HG03025 (cell line): ENCODE results near the gene SFSWAP.
"Not testable (repeated sequence)": the region's sequence is repeated elsewhere in the genome, so short reads cannot be mapped to it uniquely, and the experiment has no call there.

Experiments used
- ATAC-seq: cut with Tn5 transposase; IDR thresholded peaks from one replicate; pipeline ENCODE4 v1.9.1; 2021; ENCODE audit warnings: mild to moderate bottlenecking, moderate library complexity; ENCODE audit not compliant: unreplicated experiment, low FRiP score

SFSWAP gene

DNA sequence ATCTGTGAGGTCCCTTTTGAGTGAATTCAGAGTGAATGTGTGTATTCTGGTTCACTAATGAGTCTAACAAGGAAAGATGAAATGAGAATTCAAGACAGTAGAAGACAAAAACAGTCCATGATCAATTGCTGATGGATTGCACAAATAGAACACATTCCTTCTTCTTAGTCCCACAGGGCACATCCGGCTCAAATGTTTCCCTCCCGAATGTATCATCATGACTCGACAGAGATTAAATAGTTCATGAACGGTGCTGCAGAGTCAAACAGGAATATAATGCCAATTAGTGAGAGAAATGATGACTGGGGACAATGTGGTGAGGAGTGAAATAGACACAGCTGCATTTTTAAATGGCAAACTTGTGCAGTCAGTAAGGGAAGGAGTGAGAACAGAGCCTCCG, 11.5 kb upstream of the SFSWAP start:
- no peak for ATAC-seq

DNA sequence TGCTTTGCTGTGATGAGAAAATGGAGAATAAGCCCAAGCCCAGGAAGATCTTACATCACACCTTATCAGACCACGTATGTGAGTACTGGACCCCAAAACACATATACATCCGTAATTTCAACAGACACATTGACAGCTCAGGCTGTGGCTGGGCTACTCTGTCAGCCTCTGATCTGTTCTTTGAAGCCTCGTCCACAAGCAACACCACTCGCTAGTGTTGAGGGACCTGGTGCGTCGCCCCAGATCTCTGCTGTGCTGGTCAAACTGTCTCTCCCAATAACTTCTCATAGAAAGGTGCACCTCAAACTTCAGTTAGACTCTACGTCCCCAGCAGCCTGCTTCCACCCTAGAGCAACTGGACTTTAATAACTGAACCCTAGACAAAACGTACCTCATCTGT, 10.6 kb upstream of the SFSWAP start:
- no peak for ATAC-seq

DNA sequence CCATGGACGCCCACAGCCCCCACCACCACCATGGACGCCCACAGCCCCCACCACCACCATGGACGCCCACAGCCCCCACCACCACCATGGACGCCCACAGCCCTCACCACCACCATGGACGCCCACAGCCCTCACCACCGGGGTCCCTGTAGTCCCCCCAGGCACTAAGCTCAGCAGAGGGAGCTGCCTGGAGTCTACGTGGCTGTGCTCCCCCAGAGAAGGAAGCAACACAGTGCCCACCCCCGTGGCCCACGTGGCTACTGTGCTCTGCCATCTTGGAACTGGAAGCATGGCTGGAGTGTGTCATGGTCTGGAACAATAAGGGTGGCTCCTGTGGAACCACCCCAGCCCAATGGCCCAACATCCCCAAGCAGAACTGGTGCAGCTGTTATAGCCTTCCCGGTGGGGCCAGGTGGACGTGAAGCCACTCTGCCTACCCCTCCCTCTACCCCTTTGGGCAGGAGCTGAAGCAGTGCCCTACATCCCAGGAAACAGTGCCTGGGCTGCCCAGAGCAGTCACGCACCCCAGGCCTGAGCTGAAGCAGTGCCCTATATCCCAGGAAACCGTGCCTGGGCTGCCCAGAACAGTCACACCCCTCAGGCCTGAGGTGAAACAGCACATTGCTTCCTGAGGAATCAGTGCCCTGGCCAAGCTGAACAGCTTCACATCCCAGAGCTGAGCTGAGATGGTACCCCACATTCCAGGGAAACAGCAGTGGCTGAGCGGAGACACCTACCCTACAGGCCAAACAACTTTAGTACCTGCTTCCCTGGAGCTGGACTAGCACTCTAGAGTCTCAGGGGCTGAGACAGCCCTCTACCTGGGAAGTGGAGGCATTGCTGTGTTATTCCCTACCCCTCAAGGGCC, 9.0 kb upstream of the SFSWAP start:
- ATAC-seq: no peak

DNA sequence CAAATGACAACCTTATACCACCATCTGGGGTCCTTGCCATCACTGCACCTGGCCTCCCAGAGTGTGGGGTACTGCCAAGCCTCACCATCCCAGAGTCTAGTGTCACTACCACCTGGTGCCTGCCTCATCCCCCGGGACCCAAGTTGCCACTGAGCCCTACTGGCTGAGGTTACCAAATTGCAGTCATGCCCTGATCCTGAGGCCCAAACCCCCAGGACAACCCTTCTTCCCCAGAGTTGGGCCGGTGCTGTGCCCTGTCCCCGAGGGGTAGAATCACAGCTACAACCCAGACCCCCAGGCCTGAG, 8.4 kb upstream of the SFSWAP start:
- ATAC-seq: no peak

- no peak for ATAC-seq
Observed at GRCh38 chr12:131703161-131703560, 7.7 kb upstream of the SFSWAP start.

GRCh38 chr12:131704509-131704908, 6.4 kb upstream of the SFSWAP start:
- no peak for ATAC-seq

DNA sequence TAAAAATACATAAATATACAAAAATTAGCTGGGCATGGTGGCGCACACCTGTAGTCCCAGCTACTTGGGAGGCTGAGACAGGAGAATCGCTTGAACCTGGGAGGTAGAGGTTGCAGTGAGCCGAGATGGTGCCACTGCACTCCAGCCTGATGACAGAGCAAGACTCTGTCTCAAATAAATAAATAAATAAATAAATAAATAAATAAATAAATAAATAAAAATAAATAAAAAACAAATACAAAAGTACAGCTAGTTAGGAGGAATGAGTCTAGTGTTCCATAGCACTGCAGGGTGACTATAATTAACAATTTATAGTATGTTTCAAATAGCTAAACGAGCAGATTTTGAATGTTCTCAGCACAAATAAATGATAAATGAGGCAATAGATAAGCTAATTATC, 4.2 kb upstream of the SFSWAP start:
- ATAC-seq: not testable (repeated sequence)

- no peak for ATAC-seq
Observed at GRCh38 chr12:131709226-131709625, 1.7 kb upstream of the SFSWAP start.

- ATAC-seq: no peak
Observed at GRCh38 chr12:131711551-131712205, 788 bp downstream of the SFSWAP start.

- ATAC-seq: no peak
Observed at GRCh38 chr12:131713349-131713748, 2.5 kb downstream of the SFSWAP start.

DNA sequence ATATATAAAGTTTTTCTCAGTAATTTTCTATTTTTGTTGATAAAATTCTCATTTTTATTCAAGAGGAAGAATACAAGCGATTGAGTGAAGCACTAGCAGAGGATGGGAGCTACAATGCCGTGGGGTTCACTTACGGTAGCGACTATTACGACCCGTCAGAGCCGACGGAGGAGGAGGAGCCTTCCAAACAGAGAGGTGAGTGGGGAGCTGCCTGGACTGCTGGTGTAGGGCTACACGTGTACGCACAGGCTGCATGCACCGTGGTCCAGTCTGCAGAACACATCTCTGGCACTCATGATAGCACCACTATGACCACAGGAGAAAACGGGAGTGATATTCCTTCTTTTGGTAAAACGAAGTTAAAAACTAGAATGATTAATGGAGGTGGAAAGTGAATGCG, 3.9 kb downstream of the SFSWAP start:
- ATAC-seq: no peak

- no peak for ATAC-seq
Observed at GRCh38 chr12:131716282-131716681, 5.4 kb downstream of the SFSWAP start.

DNA sequence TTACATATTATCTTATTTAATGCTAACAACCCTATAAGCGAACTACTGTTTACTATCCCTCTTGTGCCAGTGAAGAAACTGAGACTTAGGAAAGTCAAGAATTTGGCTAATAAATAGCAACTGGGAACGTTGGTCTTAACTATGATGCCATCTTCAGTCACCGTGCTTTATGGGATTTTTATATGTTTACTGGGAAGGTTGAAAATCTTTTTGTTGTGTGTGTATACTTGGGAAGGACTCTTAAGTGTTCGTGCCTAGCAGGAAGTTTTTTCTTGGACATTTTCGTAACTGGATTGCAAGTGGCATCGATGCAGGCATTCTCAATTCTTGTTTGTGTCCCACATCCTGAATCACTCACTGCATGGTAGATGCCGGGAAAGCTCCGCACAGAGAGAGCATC, 9.4 kb downstream of the SFSWAP start:
- no peak for ATAC-seq

- no peak for ATAC-seq
Observed at GRCh38 chr12:131720921-131721320, 10.0 kb downstream of the SFSWAP start.

DNA sequence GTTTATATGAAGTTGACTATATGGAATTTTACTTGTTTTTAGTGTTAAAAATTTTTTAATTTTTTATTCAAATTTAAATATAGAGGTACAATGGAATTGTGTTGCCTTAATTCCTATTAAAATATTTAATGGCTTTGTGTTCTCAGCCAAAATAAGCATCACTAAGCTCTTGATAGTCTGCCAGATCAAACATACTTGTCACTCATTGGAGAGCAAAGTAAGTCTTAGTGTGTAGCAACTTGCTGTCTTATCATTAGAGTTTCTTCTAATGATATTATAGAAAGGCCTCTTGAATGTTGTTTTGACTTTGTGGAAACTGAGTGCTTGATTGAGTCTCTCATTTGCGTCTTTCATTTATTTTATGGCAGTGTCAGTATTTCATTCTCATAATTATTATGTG, 10.7 kb downstream of the SFSWAP start:
- no peak for ATAC-seq

DNA sequence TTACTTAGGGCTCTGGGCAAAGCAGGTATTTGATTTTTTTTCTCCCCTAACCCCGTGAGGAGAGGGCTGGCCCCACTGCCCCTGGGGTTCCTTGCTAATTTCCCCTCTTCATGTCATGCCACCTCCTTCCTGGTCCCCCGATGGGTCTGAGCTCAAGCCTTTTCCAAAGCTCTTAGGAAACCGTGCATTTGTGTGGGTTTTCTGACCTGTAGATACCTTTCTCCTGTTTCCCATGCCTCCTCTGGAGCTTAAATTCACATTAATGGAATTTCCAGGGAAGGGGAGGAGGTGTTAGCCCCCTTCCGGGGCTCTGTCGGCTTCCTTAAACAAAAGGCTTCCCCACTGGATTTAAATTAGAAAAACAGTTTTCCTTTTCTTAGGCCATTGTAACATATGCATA, 12.6 kb downstream of the SFSWAP start:
- no peak for ATAC-seq

DNA sequence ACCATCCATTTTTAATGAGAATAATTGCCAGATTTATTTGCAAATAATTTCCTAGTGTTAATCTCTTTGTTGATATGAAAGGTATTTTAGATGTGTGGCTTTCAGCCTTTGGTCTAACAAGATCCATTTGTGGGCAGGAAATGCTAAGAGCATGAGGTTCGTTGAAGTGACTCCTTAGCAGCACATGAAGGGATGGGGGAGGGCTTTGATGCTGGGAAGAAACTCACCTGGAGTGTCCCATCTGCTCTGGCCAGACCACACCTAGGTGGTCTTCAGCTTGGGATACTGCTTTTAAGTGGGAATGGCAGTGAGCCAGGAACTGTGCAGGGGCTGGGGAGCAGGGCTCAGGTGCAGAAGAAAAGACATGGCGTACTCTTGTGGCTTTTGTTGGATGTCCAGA, 13.6 kb downstream of the SFSWAP start:
- no peak for ATAC-seq

DNA sequence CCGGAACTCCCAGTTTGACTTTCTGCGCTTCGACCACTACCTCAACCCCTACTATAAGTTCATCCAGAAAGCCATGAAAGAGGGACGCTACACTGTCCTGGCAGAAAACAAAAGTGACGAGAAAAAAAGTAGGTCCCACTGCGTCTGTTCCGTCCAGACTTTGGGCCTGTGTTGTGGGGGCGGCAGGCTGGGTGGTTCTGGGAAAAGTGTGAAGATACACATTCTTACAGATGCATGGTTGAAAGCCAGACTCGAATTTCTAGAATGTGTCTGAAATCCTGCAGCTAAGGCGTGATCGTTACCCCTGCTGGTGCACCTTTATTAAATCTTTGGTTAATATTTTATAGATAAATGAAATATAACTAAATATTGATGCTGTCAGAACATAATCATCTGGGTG, 14.6 kb downstream of the SFSWAP start:
- no peak for ATAC-seq

- no peak for ATAC-seq
Observed at GRCh38 chr12:131728720-131729119, 17.8 kb downstream of the SFSWAP start.

DNA sequence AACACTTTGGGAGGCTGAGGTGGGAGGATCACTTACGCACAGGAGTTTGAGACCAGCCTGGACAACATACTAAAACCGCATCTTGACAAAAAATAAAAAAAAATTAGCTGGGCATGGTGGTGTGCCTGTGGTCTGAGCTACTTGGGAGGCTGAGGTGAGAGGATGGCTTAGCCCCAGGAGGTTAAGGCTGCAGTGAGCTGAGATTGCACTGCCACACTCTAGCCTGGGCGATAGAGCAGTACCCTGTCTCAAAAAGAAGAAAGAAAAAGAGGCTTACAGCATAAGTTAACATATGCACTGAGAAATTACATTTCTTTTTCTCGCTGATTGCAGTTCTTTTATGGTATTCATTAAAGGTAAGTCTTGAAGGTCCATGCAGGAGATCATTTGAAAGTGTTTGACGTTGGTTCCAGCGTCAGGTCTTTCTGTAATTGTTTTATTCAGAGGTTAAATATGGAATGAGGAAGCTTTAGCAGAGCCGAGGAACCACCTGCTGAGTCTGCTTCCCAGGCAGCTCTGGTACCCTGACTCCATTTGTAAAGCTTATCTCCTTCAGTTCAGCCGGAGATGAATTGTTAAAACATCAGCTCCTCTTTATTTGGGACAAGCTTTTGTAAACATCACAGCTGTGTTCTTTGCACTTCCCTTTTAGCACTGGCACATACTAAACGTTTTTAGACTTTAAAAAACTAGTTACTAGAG, 18.5 kb downstream of the SFSWAP start:
- ATAC-seq: no peak

DNA sequence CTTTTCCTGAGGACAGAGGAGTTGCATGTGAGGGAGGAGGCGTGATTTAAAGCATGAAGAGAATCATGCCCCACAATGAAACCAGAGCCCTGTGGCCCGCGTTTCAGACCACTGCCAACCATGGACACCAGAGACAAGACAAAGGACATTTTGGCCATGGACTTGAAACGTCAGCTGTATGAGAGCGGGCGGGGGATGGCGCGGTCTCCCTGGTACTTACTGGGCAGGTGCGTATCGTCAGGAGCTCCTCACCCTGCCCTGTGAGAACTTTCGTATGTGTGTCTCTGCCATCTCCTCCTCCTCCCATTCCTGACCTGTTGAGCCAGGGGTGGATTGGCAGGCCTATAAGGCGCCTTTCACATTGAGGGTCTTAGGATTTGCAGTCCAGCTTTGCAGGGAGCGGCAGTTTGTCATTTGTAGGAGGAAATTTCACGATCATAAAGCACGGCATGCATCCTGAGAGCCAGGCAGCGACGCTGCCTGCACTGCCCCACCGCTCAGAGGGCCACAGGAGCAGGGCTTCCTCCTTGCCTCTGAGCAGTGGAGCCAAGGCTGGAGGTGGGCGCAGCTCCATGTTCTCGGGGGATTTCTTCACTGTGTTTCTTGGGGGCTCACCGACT, 22.2 kb downstream of the SFSWAP start:
- no peak for ATAC-seq
